Vagina (tissue), 2 donors: ENCODE measurements around the gene UQCC3. TPM values are rescaled to one million over a fixed set of nuclear protein-coding genes. Genes with fewer than 3 reads are reported as not detected.
"Not testable (repeated sequence)": the region's sequence is repeated elsewhere in the genome, so short reads cannot be mapped to it uniquely, and the experiment has no call there.

ENCODE experiments used
- DNase-seq, 2 donors: peaks; one replicate each; pipeline ENCODE4 v3.0.0-alpha.2; 2017; ENCODE audit errors: extremely low spot score in 2 of 2
- H3K27ac ChIP-seq: fragments of 200-600 bp; sonication (generic); one replicate; pipeline ENCODE4 v1.5.1; 2019
- H3K27me3 ChIP-seq: fragments of 200-600 bp; sonication (generic); one replicate; pipeline ENCODE4 v1.5.1; 2019
- H3K36me3 ChIP-seq, 2 donors: fragments of 200-600 bp; sonication (generic); one replicate each; pipeline ENCODE4 v1.5.1; 2017 to 2019
- H3K4me1 ChIP-seq: fragments of 200-600 bp; sonication (generic); one replicate; pipeline ENCODE4 v1.5.1; 2019
- H3K4me3 ChIP-seq, 2 donors: fragments of 200-600 bp; sonication (generic); 1 replicate in 1 of 2; 2 replicates in 1 of 2; pipeline ENCODE4 v1.5.1; 2016 to 2019
- H3K9me3 ChIP-seq: fragments of 200-600 bp; sonication (generic); one replicate; pipeline ENCODE4 v1.5.1; 2019
- CTCF ChIP-seq, 3 experiments: fragments of 450-650 bp in 2 of 3; fragments of 200-600 bp in 1 of 3; sonication (generic) in 1 of 3; IDR thresholded peaks; one replicate each; pipeline ENCODE4 v1.5.1; 2017 to 2019; ENCODE audit warnings: antibody characterized with exemption in 3 of 3, mild to moderate bottlenecking in 2 of 3, moderate library complexity in 2 of 3
- POLR2A ChIP-seq, 2 donors: fragments of 450-650 bp; IDR thresholded peaks; one replicate each; pipeline ENCODE4 v1.6.1; 2017; ENCODE audit warnings: antibody characterized with exemption in 2 of 2, mild to moderate bottlenecking in 2 of 2, moderate library complexity in 2 of 2
- POLR2AphosphoS5 ChIP-seq, 2 donors: sonication (generic); formaldehyde crosslinking; IDR thresholded peaks; one replicate each; pipeline ENCODE4 v1.9.0; 2017; ENCODE audit warnings: antibody characterized with exemption in 2 of 2, mild to moderate bottlenecking in 2 of 2, low read depth in 1 of 2; ENCODE audit not compliant: insufficient read depth in 1 of 2
- intact Hi-C: fragments of 100-400 bp; cut with DNase I; formaldehyde crosslinking; loops from one replicate; pipeline ENCODE4 v1.15.1; 2023
- total RNA-seq: library from RNA; depleted of rRNA; stranded (reverse); fragments of >200 nt; gene quantifications from one replicate; pipeline ENCODE4 v1.2.3, GENCODE V29; 2016

The UQCC3 gene
- total RNA-seq, 1 donor from 2014 or later, result 6.9 TPM

DNA sequence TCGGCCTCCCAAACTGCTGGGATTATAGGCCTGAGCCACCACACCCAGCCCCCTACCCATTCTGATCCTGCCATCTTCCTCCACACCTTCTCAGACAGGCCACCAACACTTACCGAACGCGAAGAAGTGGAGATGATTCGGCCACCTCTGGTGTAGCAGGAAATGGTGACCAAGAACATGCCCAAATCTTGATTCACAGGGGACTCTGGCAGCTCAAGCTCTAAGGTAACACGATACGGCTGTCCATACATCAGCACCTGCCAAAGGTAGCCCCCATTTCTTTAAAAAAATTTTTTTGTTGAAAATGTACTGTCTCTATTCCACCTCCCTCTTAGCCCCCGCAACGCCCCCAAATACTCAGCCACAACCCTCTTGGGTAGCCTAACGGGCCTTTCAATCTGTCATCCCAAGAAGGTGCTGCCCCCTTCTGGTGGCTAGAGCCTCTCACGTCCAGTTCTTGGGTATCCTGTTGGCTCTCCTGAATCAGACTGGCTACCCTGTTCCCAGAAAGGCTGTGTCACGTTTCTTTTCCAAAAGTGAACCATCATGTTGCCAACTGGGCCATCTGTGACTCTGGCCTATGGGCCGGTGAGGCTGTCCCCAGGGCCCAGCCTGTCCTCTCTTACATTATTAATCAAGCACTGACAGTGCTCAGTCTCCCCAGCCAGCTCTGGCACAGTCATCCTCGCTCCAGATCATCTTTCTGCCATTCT lies 23.1 kb downstream of the UQCC3 start:
- Histone ChIP-seq H3K4me3 (no peak overlapping the region), H3K27ac (no peak overlapping the region), H3K9me3 (no peaks in the 10 kb centered on the region), H3K4me1 (peaks cover 12% of the 10 kb centered on the region), H3K36me3 (peaks cover 0 to 15% of the 10 kb centered on the region in 2 donors), H3K27me3 (no peaks in the 10 kb centered on the region)
- TF ChIP-seq CTCF (IDR thresholded peaks at IDR 0.05), result peak; percentile 69 to 82 (median 76)
- TF ChIP-seq POLR2A (IDR thresholded peaks at IDR 0.05), result no peak
- peak in 1 of 2 donors; percentile 11 for TF ChIP-seq POLR2AphosphoS5 (IDR thresholded peaks at IDR 0.05; ENCODE audit: insufficient read depth in 1 of 2, low read depth in 1 of 2)
- no peak for DNase-seq
- intact Hi-C loops, result no loop called here

- peaks cover 22% of the 10 kb centered on the region for H3K4me1 ChIP-seq
- H3K27me3 ChIP-seq, result no peaks in the 10 kb centered on the region
- no peaks in the 10 kb centered on the region for H3K36me3 ChIP-seq
- H3K4me3 ChIP-seq, result no peak overlapping the region
- TF ChIP-seq POLR2AphosphoS5 (IDR thresholded peaks at IDR 0.05; ENCODE audit: insufficient read depth in 1 of 2, low read depth in 1 of 2) (no peak), CTCF (IDR thresholded peaks at IDR 0.05) (no peak), POLR2A (IDR thresholded peaks at IDR 0.05) (no peak)
- H3K27ac ChIP-seq, result no peak overlapping the region
- intact Hi-C loops, result loop anchor here (10.0 kb wide), 1 partner anchor 307 kb away; no protein-coding TSS in a partner anchor
- no peak for DNase-seq
- no peaks in the 10 kb centered on the region for H3K9me3 ChIP-seq
Measured at GRCh38 chr11:62702246-62702645, 30.8 kb downstream of the UQCC3 start.

DNA sequence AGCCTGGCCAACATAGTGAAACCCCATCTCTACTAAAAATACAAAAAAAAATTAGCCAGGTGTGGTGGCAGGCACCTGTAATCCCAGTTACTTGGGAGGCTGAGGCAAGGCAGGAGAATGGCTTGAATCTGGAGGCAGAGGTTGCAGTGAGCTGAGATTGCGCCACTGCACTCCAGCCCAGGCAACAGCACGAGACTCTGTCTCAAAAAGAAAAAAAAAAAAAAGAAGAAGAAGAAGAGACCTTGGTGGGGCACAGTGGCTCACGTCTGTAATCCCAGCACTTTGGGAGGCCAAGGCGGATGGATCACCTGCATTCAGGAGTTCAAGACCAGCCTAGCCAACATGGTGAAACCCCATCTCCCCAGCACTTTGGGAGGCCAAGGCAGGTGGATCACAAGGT lies 32.4 kb downstream of the UQCC3 start:
- not testable (repeated sequence) for H3K9me3 ChIP-seq, H3K27ac ChIP-seq, DNase-seq, H3K36me3 ChIP-seq, H3K27me3 ChIP-seq, H3K4me3 ChIP-seq
- H3K4me1 ChIP-seq, result peaks cover 33% of the 10 kb centered on the region
- intact Hi-C loops, result loop anchor here (10.0 kb wide), 1 partner anchor 309 kb away; no protein-coding TSS in a partner anchor

GRCh38 chr11:62705413-62705812 lies 33.9 kb downstream of the UQCC3 start:
- Histone ChIP-seq H3K4me3 (peak overlapping the region; percentile 55 to 62), H3K36me3 (no peaks in the 10 kb centered on the region), H3K4me1 (peaks cover 42% of the 10 kb centered on the region), H3K9me3 (no peaks in the 10 kb centered on the region), H3K27ac (peak overlapping the region; percentile 85), H3K27me3 (no peaks in the 10 kb centered on the region)
- TF ChIP-seq POLR2A (IDR thresholded peaks at IDR 0.05) (no peak), CTCF (IDR thresholded peaks at IDR 0.05) (no peak), POLR2AphosphoS5 (IDR thresholded peaks at IDR 0.05; ENCODE audit: insufficient read depth in 1 of 2, low read depth in 1 of 2) (no peak)
- intact Hi-C loops, result loop anchor here (10.0 kb wide), 1 partner anchor 311 kb away; no protein-coding TSS in a partner anchor
- DNase-seq, result no peak

- H3K9me3 ChIP-seq, result no peaks in the 10 kb centered on the region
- TF ChIP-seq POLR2AphosphoS5 (IDR thresholded peaks at IDR 0.05; ENCODE audit: insufficient read depth in 1 of 2, low read depth in 1 of 2) (peak; percentile 76 to 87), CTCF (IDR thresholded peaks at IDR 0.05) (no peak), POLR2A (IDR thresholded peaks at IDR 0.05) (peak in 1 of 2 donors; percentile 25)
- peaks cover 0 to 2% of the 10 kb centered on the region in 2 donors for H3K36me3 ChIP-seq
- peak overlapping the region; percentile 85 for H3K27ac ChIP-seq
- peak in 1 of 2 donors; percentile 90 for DNase-seq
- intact Hi-C loops, result loop anchor here (10.0 kb wide), 1 partner anchor 311 kb away; no protein-coding TSS in a partner anchor
- H3K27me3 ChIP-seq, result no peaks in the 10 kb centered on the region
- H3K4me3 ChIP-seq, result peak overlapping the region; percentile 55 to 62
- H3K4me1 ChIP-seq, result peaks cover 45% of the 10 kb centered on the region
Measured at GRCh38 chr11:62705880-62706849, 34.7 kb downstream of the UQCC3 start.
